Astrocyte of the spinal cord (primary cell): ENCODE data around the gene NDST3.

Experiments
- DNase-seq: peaks from one replicate; pipeline ENCODE4 v3.0.0; 2011; ENCODE audit warnings: low read depth, low spot score
- H3K4me3 ChIP-seq: 2 replicates; pipeline ENCODE4 v1.5.1; 2011; ENCODE audit warnings: low read depth, mild to moderate bottlenecking, low read length, moderate library complexity
- in situ Hi-C: cut with HindIII; loops from 2 replicates; pipeline ENCODE4 v1.10.0; 2017; ENCODE audit warnings: low sequenced_read_pairs
- TF ChIP-seq, protein P1 (sequence below): IDR thresholded peaks from 2 replicates; pipeline ENCODE4 v1.5.1; 2012; ENCODE audit warnings: low read depth, mild to moderate bottlenecking, low read length, inconsistent platforms

NDST3 gene

GRCh38 chr4:118114720-118115119 lies 80.4 kb downstream of the NDST3 start:
- DNase-seq = peak; percentile 17
- in situ Hi-C loops = no loop called here
- no peak overlapping the region for H3K4me3 ChIP-seq
- TF ChIP-seq, protein P1, sequence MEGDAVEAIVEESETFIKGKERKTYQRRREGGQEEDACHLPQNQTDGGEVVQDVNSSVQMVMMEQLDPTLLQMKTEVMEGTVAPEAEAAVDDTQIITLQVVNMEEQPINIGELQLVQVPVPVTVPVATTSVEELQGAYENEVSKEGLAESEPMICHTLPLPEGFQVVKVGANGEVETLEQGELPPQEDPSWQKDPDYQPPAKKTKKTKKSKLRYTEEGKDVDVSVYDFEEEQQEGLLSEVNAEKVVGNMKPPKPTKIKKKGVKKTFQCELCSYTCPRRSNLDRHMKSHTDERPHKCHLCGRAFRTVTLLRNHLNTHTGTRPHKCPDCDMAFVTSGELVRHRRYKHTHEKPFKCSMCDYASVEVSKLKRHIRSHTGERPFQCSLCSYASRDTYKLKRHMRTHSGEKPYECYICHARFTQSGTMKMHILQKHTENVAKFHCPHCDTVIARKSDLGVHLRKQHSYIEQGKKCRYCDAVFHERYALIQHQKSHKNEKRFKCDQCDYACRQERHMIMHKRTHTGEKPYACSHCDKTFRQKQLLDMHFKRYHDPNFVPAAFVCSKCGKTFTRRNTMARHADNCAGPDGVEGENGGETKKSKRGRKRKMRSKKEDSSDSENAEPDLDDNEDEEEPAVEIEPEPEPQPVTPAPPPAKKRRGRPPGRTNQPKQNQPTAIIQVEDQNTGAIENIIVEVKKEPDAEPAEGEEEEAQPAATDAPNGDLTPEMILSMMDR = no peak

DNA sequence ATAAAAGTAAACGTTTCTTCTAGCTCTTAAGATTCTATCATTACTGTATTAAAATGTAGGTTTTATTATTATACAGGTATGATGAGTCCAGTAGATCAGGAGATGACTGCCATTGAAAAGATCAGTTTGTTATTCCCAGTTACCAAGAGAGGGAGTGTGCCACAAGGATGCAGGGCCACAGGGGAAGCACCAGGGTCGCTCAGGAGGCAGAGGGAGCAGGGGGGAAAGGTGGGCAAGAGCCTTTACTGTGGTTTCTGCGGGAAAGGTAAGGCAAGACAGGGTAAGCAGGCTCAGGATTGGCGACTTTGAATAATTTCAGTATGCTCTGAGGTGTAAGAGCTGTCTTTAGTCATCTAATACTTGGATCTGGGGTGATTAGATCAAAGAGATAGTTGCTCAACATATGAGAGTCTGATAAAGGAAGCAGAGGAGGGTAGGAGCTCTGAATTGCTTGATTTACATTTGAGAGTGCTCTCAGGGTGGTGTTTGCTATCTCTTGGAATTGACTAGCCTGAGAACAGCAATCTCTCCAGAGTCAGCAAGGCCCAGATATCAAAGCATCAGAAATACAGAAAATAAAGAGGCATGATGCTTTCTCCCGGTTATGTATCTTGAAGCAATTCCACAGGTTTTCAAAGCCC lies 86.0 kb downstream of the NDST3 start:
- H3K4me3 ChIP-seq = no peak overlapping the region
- TF ChIP-seq, protein P1 = no peak
- DNase-seq = no peak
- in situ Hi-C loops = no loop called here

- DNase-seq = no peak
- in situ Hi-C loops = no loop called here
- TF ChIP-seq, protein P1 = no peak
These were observed 90.7 kb downstream of the NDST3 start for GRCh38 chr4:118124997-118125396.

DNA sequence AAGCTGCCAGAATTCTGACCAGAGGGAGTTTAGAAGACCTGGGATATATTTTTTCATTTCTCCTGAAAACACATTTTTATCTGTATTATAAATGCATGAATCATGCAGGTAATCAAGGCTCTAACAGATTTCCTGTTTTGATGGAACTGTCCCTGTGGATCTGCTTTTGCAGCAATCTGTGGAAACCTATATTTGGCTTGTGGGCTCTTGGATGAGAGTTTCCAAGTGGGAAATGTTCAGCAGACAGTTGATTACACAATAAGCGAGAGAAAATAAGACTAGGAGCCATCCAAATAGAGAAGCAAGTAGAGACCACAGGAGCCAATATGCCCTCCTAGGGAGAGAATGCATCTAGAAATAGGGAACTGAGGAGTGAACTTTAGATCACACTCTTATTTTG lies 105.0 kb downstream of the NDST3 start:
- in situ Hi-C loops = no loop called here
- DNase-seq = no peak
- H3K4me3 ChIP-seq = no peak overlapping the region
- TF ChIP-seq, protein P1 = no peak

More at GRCh38 chr4:118124997-118125396, 90.7 kb downstream of the NDST3 start:
- no peak overlapping the region for H3K4me3 ChIP-seq

GRCh38 chr4:118141240-118141639 lies 107.0 kb downstream of the NDST3 start:
- TF ChIP-seq, protein P1 = no peak
- no peak for DNase-seq
- in situ Hi-C loops = no loop called here
- H3K4me3 ChIP-seq = no peak overlapping the region

- in situ Hi-C loops = no loop called here
- TF ChIP-seq, protein P1 = no peak
These were observed 120.4 kb downstream of the NDST3 start for GRCh38 chr4:118154649-118155048.

More at GRCh38 chr4:118154649-118155048, 120.4 kb downstream of the NDST3 start:
- DNase-seq = peak; percentile 30
- no peak overlapping the region for H3K4me3 ChIP-seq
